Measurements from ENCODE around the gene OR9I1. TPM values are rescaled to one million over a fixed set of nuclear protein-coding genes. Genes with fewer than 3 reads are reported as not detected.

Gene OR9I1
- not detected for total RNA-seq
- not detected for polyA plus RNA-seq
- long read RNA-seq, donor 1 = 0 reads
- long read RNA-seq, donor 2 = 0 reads

GRCh38 chr11:58125469-58125868, at the start of gene OR9I1:
Gene OR9I1, minus strand, starts transcription at chr11:58125530. Its CDS starts 6,086 bp downstream, at chr11:58119444.
- ATAC-seq (ENCODE audit: low FRiP score) (no peak), DNase-seq (no peak)
- no peaks in the 10 kb centered on the region for H3K36me3 ChIP-seq (ENCODE audit: control insufficient read depth in 1 of 2, insufficient read depth in 2 of 2, low read length in 1 of 2)
- H3K27me3 ChIP-seq (ENCODE audit: control insufficient read depth in 1 of 2, insufficient read depth in 2 of 2, low read length in 1 of 2) = peaks cover 0 to 1% of the 10 kb centered on the region in 2 donors
- no peak within 1 kb of the TSS for H3K4me3 ChIP-seq (ENCODE audit: low read length in 2 of 2)
- no peaks in the 10 kb centered on the region for H3K9me3 ChIP-seq (ENCODE audit: control insufficient read depth, low read length)
- intact Hi-C loops (cut with DNase I) = no loop called here
- H3K27ac ChIP-seq (ENCODE audit: low read depth in 1 of 2, low read length in 2 of 2) = no peak within 1 kb of the TSS
- H3K4me1 ChIP-seq (ENCODE audit: control insufficient read depth in 1 of 2, insufficient read depth in 2 of 2, low read length in 2 of 2) = no peaks in the 10 kb centered on the region
- WGBS, 2 donors = 29 to 31% methylated on average over 4 of the region's 4 CpGs

DNA sequence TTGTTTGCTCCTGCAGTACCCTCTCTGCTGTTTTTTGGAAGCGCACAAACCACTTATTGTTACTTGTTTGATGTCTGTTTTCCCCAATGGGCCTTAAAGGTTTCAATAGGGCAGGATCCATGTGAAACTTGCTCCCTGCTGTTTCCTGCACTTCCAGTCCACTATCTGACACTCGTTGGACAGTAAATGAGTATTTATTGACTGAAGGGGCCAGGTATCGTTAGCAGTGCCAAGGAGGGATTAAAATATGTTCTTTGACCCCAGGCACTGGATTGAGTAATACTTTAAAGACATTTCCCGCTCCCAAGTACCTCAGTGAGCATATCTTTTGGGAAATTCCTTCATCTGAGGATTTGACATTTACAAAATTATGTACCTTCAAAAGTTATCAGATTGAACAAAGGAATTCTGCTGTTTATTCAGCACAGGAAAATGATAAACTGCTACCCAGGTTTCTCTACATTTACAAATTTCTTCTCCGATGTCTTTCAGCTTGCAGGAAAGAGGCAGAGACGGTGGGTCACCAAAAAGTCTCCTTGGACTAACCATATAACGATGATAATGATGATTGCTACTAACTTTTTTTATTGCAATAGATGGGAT, 40.3 kb upstream of the OR9I1 start:
- 49 to 58% methylated on average over 7 of the region's 7 CpGs for WGBS, 2 donors

DNA sequence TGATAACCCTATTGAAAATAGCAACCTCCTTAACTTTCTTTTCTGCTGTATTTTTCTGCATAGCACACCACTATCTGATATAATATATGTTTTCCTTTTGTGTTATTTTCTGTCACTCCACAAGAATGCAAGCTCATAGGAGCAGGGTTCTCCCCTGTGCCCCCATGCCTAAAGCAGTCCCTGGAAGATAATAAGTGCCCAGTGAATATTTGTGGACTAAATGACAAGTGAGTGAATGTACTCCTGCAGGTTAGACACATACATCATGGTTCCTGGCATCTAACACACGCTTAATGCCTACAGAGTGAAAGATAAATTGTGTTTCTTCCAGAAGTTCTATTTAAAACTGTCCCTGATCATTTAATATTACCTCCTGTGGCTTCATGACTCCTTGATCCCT, 39.7 kb upstream of the OR9I1 start:
- H3K9me3 ChIP-seq (ENCODE audit: control insufficient read depth, low read length) = no peaks in the 10 kb centered on the region
- intact Hi-C loops (cut with DNase I) = no loop called here
- ATAC-seq (ENCODE audit: low FRiP score) = no peak
- no peak overlapping the region for H3K27ac ChIP-seq (ENCODE audit: low read depth in 1 of 2, low read length in 2 of 2)
- no peaks in the 10 kb centered on the region for H3K4me1 ChIP-seq (ENCODE audit: control insufficient read depth in 1 of 2, insufficient read depth in 2 of 2, low read length in 2 of 2)
- 5 to 20% methylated on average over 1 of the region's 1 CpG for WGBS, 2 donors
- H3K4me3 ChIP-seq (ENCODE audit: low read length in 2 of 2) = no peak overlapping the region
- no peaks in the 10 kb centered on the region for H3K36me3 ChIP-seq (ENCODE audit: control insufficient read depth in 1 of 2, insufficient read depth in 2 of 2, low read length in 1 of 2)
- H3K27me3 ChIP-seq (ENCODE audit: control insufficient read depth in 1 of 2, insufficient read depth in 2 of 2, low read length in 1 of 2) = no peaks in the 10 kb centered on the region
- DNase-seq = no peak

More for the DNA sequence above, 40.3 kb upstream of the OR9I1 start:
- ATAC-seq (ENCODE audit: low FRiP score) = no peak
- Histone ChIP-seq H3K4me3 (ENCODE audit: low read length in 2 of 2) (no peak overlapping the region), H3K27me3 (ENCODE audit: control insufficient read depth in 1 of 2, insufficient read depth in 2 of 2, low read length in 1 of 2) (no peaks in the 10 kb centered on the region), H3K9me3 (ENCODE audit: control insufficient read depth, low read length) (no peaks in the 10 kb centered on the region), H3K27ac (ENCODE audit: low read depth in 1 of 2, low read length in 2 of 2) (no peak overlapping the region), H3K36me3 (ENCODE audit: control insufficient read depth in 1 of 2, insufficient read depth in 2 of 2, low read length in 1 of 2) (no peaks in the 10 kb centered on the region), H3K4me1 (ENCODE audit: control insufficient read depth in 1 of 2, insufficient read depth in 2 of 2, low read length in 2 of 2) (no peaks in the 10 kb centered on the region)
- intact Hi-C loops (cut with DNase I) = no loop called here
- no peak for DNase-seq

GRCh38 chr11:58164389-58164788, 39.1 kb upstream of the OR9I1 start:
- Histone ChIP-seq H3K4me3 (ENCODE audit: low read length in 2 of 2) (no peak overlapping the region), H3K9me3 (ENCODE audit: control insufficient read depth, low read length) (peaks cover 2% of the 10 kb centered on the region), H3K36me3 (ENCODE audit: control insufficient read depth in 1 of 2, insufficient read depth in 2 of 2, low read length in 1 of 2) (no peaks in the 10 kb centered on the region), H3K27me3 (ENCODE audit: control insufficient read depth in 1 of 2, insufficient read depth in 2 of 2, low read length in 1 of 2) (no peaks in the 10 kb centered on the region), H3K27ac (ENCODE audit: low read depth in 1 of 2, low read length in 2 of 2) (no peak overlapping the region), H3K4me1 (ENCODE audit: control insufficient read depth in 1 of 2, insufficient read depth in 2 of 2, low read length in 2 of 2) (no peaks in the 10 kb centered on the region)
- WGBS, 2 donors = 68 to 72% methylated on average over 4 of the region's 4 CpGs
- DNase-seq = no peak
- intact Hi-C loops (cut with DNase I) = no loop called here
- no peak for ATAC-seq (ENCODE audit: low FRiP score)

- DNase-seq = no peak
- Histone ChIP-seq H3K27ac (ENCODE audit: low read depth in 1 of 2, low read length in 2 of 2) (no peak overlapping the region), H3K36me3 (ENCODE audit: control insufficient read depth in 1 of 2, insufficient read depth in 2 of 2, low read length in 1 of 2) (no peaks in the 10 kb centered on the region), H3K4me3 (ENCODE audit: low read length in 2 of 2) (no peak overlapping the region), H3K9me3 (ENCODE audit: control insufficient read depth, low read length) (peaks cover 2% of the 10 kb centered on the region), H3K4me1 (ENCODE audit: control insufficient read depth in 1 of 2, insufficient read depth in 2 of 2, low read length in 2 of 2) (no peaks in the 10 kb centered on the region), H3K27me3 (ENCODE audit: control insufficient read depth in 1 of 2, insufficient read depth in 2 of 2, low read length in 1 of 2) (no peaks in the 10 kb centered on the region)
- intact Hi-C loops (cut with DNase I) = no loop called here
- WGBS, 2 donors = 73 to 74% methylated on average over 3 of the region's 3 CpGs
- no peak for ATAC-seq (ENCODE audit: low FRiP score)
These were observed 27.5 kb upstream of the OR9I1 start for GRCh38 chr11:58152781-58153180.

GRCh38 chr11:58142761-58143160, 17.4 kb upstream of the OR9I1 start:
- DNase-seq (no peak), ATAC-seq (ENCODE audit: low FRiP score) (no peak)
- H3K27me3 ChIP-seq (ENCODE audit: control insufficient read depth in 1 of 2, insufficient read depth in 2 of 2, low read length in 1 of 2) = no peaks in the 10 kb centered on the region
- H3K36me3 ChIP-seq (ENCODE audit: control insufficient read depth in 1 of 2, insufficient read depth in 2 of 2, low read length in 1 of 2) = no peaks in the 10 kb centered on the region
- WGBS, 2 donors = 77 to 97% methylated on average over 1 of the region's 1 CpG
- H3K27ac ChIP-seq (ENCODE audit: low read depth in 1 of 2, low read length in 2 of 2) = no peak overlapping the region
- H3K4me3 ChIP-seq (ENCODE audit: low read length in 2 of 2) = no peak overlapping the region
- no peaks in the 10 kb centered on the region for H3K9me3 ChIP-seq (ENCODE audit: control insufficient read depth, low read length)
- H3K4me1 ChIP-seq (ENCODE audit: control insufficient read depth in 1 of 2, insufficient read depth in 2 of 2, low read length in 2 of 2) = no peaks in the 10 kb centered on the region
- intact Hi-C loops (cut with DNase I) = no loop called here

DNA sequence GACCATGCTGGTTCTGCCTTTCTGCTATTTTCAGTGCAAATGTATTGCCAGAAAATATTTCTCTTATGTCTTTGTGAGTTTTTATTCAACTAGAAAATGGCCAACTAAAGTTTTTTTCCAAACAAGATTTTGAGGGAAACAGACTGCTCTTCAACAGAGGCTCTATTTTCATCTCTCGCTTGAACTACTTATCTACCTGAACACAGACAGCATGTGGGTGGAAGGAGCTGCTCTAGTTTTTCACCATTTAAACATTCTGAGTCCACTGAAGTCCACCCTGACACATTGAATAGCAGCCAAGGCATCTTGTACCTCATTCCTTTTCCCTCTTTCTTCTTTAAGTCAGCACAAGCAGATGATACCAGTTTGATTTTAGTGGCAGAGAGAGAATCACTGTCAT, 9.8 kb upstream of the OR9I1 start:
- no peak overlapping the region for H3K27ac ChIP-seq (ENCODE audit: low read depth in 1 of 2, low read length in 2 of 2)
- peaks cover 2% of the 10 kb centered on the region for H3K9me3 ChIP-seq (ENCODE audit: control insufficient read depth, low read length)
- no peaks in the 10 kb centered on the region for H3K27me3 ChIP-seq (ENCODE audit: control insufficient read depth in 1 of 2, insufficient read depth in 2 of 2, low read length in 1 of 2)
- H3K36me3 ChIP-seq (ENCODE audit: control insufficient read depth in 1 of 2, insufficient read depth in 2 of 2, low read length in 1 of 2) = no peaks in the 10 kb centered on the region
- no peaks in the 10 kb centered on the region for H3K4me1 ChIP-seq (ENCODE audit: control insufficient read depth in 1 of 2, insufficient read depth in 2 of 2, low read length in 2 of 2)
- DNase-seq = no peak
- no peak overlapping the region for H3K4me3 ChIP-seq (ENCODE audit: low read length in 2 of 2)
- no peak for ATAC-seq (ENCODE audit: low FRiP score)
- intact Hi-C loops (cut with DNase I) = no loop called here
- 76 to 84% methylated on average over 1 of the region's 1 CpG for WGBS, 2 donors

DNA sequence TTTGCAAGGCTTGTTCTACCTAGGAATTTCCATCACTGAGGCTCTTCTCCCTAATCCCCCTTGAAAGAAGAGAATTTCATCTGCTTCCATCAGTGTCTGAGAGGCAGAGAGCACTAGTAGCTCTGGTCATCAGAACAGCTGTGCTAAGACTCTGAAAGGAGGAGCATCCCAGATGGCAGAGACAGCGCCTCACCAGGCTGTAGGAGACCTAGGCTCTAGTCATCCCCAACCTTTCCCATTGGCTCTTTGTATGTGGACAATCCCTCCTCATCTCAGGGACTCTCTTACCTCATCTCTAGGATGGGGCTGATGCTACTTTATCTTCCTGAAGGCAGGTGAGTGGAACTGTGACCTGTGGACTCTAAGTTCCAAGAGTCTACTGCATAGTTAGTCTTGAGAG, 8.8 kb upstream of the OR9I1 start:
- ATAC-seq (ENCODE audit: low FRiP score) (no peak), DNase-seq (no peak)
- Histone ChIP-seq H3K9me3 (ENCODE audit: control insufficient read depth, low read length) (peaks cover 2% of the 10 kb centered on the region), H3K27me3 (ENCODE audit: control insufficient read depth in 1 of 2, insufficient read depth in 2 of 2, low read length in 1 of 2) (peaks cover 0 to 1% of the 10 kb centered on the region in 2 donors), H3K4me1 (ENCODE audit: control insufficient read depth in 1 of 2, insufficient read depth in 2 of 2, low read length in 2 of 2) (no peaks in the 10 kb centered on the region), H3K36me3 (ENCODE audit: control insufficient read depth in 1 of 2, insufficient read depth in 2 of 2, low read length in 1 of 2) (no peaks in the 10 kb centered on the region), H3K4me3 (ENCODE audit: low read length in 2 of 2) (no peak overlapping the region), H3K27ac (ENCODE audit: low read depth in 1 of 2, low read length in 2 of 2) (no peak overlapping the region)
- intact Hi-C loops (cut with DNase I) = no loop called here
- WGBS, 2 donors = 82 to 92% methylated on average over 1 of the region's 1 CpG

- intact Hi-C loops (cut with DNase I) = no loop called here
- DNase-seq (no peak), ATAC-seq (ENCODE audit: low FRiP score) (no peak)
- WGBS, 2 donors = 70 to 73% methylated on average over 7 of the region's 7 CpGs
- H3K4me1 ChIP-seq (ENCODE audit: control insufficient read depth in 1 of 2, insufficient read depth in 2 of 2, low read length in 2 of 2) = no peaks in the 10 kb centered on the region
- peaks cover 2% of the 10 kb centered on the region for H3K9me3 ChIP-seq (ENCODE audit: control insufficient read depth, low read length)
- no peaks in the 10 kb centered on the region for H3K36me3 ChIP-seq (ENCODE audit: control insufficient read depth in 1 of 2, insufficient read depth in 2 of 2, low read length in 1 of 2)
- peaks cover 0 to 1% of the 10 kb centered on the region in 2 donors for H3K27me3 ChIP-seq (ENCODE audit: control insufficient read depth in 1 of 2, insufficient read depth in 2 of 2, low read length in 1 of 2)
- H3K4me3 ChIP-seq (ENCODE audit: low read length in 2 of 2) = no peak overlapping the region
- no peak overlapping the region for H3K27ac ChIP-seq (ENCODE audit: low read depth in 1 of 2, low read length in 2 of 2)
These were observed 8.2 kb upstream of the OR9I1 start for GRCh38 chr11:58133309-58134076.
